HG02623 (cell line): ENCODE results near the gene CELF2.

ENCODE experiments used
- ATAC-seq: cut with Tn5 transposase; IDR thresholded peaks from one replicate; pipeline ENCODE4 v1.9.1; 2021; ENCODE audit warnings: moderate library complexity; ENCODE audit not compliant: unreplicated experiment

CELF2 gene

GRCh38 chr10:11192304-11193000 is 174.8 kb downstream of the CELF2 start:
- no peak for ATAC-seq

- no peak for ATAC-seq
Measured at GRCh38 chr10:11193001-11193551, 175.4 kb downstream of the CELF2 start.

GRCh38 chr10:11194859-11195586 is 177.4 kb downstream of the CELF2 start:
- no peak for ATAC-seq

- ATAC-seq, result no peak
Measured at GRCh38 chr10:11195623-11196022, 178.0 kb downstream of the CELF2 start.

DNA sequence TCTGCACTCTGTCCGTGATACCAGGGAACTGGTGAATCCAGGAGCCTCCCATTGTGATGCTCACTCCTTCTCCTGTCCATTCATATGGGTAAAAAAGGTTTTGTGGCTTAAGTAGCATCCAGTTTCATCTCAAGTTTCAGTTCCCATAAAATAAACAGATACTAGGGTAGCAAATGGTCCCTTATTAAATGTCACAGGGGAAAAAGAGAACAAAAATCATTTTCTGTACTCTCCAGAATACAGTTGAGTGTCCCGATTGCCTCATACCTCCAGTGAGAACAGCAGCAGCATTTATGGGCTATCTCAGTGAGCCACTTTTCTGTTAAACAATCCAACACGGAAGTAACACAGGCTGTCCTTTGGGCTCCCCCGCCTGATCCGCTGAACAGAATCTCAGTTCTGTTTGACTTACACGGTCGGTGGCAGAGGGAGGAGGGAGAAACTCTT is 179.6 kb downstream of the CELF2 start:
- peak; percentile 61 for ATAC-seq

DNA sequence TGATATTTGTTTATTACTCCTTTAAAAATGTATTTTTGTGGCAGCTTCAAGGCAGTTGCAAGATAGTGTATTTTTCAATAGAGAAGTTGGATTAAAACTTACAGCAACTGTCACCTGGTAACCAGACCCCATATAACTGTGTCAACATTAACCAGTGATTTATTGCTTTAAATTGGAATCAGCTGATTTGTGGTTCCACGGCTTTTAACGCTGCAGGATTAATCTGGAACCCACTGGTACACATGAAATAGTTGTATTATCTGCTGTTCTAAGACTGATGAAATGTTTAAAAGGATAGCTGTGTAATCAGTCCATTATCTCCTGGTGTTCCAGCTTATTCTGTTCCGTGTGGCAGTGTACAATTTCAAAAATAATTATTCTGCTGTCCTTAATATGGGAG is 180.2 kb downstream of the CELF2 start:
- no peak for ATAC-seq

- ATAC-seq, result no peak
Measured at GRCh38 chr10:11201911-11202310, 184.2 kb downstream of the CELF2 start.

DNA sequence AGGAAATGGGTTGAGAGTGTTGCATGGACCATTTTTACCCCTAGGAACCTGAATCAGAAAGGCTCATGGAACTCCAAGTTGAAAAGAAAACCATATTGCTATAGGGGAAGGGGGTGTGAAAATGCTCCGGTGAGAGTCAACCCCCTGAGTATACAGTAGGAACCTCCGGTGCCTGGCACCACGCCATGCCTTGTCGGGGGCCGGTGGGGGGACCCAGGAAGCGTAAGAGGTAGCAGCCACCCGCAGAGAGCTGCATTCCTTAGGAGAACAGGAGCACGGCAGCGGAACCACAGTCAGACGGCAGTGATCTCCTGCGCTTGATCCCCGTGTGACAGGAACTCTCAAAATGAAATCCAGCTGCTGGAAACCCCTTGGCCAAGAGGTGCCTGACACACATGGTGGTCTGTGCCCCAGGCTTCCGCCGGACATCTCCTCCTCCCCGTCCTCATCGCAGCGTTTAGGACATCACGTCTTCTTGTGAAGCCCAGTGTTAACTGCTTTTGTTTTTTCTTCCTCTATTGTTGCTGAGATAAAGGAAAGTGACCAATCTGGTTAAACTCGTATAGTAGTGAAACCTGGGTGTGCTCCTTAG is 186.8 kb downstream of the CELF2 start:
- no peak for ATAC-seq

- ATAC-seq, result no peak
Measured at GRCh38 chr10:11205030-11205772, 187.5 kb downstream of the CELF2 start.

GRCh38 chr10:11206676-11207559 is 189.2 kb downstream of the CELF2 start:
- no peak for ATAC-seq

- no peak for ATAC-seq
Measured at GRCh38 chr10:11207560-11207844, 189.8 kb downstream of the CELF2 start.

GRCh38 chr10:11208243-11208642 is 190.6 kb downstream of the CELF2 start:
- ATAC-seq, result no peak

DNA sequence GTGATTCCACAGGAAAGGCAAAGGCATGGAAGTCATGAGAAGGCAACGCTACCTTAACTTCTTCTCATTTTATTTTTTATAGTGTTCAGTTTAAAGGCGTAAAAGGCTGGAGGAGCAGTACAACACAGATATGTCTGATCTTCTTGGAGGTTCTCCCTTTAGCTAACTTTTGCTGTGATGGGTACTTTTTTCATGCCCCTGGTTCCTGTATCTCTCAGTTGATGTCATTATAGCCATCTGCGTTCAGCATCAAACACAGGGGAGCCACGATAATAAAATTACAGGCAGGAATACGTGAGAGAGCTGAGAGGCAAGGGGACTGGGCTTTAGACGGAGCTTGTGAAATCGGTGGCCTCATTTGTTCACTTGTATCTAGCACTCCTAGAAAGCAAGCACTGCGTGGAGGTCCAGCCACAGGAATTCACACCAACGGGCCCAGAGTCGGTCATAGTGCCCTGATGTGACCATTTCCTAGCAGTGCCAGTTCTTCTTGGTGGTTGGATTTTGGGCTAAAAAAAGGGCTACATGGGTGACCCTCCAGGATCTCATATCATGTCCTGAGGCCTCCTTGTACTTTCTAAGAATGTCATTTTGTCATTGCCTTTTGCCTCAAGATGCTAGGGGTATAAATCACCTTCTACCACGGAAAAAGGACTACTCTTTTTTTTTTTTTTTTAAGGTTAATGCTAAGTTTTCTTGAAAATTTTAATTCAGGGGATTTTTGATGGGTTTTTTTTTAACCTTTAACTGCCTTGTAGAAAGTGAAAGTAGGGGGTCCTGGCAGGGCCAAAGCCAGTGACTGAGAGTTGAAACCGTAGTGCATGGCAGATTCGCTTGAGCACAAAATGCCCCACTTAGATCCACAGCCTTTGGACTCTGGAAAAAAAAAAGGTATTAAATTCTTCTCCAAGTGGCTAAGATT is 191.5 kb downstream of the CELF2 start:
- peak; percentile 58 for ATAC-seq

DNA sequence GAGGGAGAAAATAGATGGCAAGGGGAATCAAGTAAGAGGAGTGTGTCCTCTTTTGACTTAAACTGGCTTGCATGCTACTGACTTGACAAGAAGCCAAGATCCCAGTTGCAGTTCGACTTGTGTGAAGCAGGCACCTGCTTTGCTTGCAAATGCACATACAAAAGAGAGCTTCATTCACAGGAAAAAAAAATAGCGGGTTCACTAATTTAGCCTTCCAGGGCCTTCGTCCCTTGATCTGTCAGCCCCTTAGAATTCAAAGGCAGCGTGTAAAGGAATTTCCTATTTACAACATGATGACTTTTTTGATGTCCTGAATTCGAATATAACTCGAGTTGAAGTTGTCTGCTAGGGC is 192.1 kb downstream of the CELF2 start:
- peak; percentile 30 for ATAC-seq

DNA sequence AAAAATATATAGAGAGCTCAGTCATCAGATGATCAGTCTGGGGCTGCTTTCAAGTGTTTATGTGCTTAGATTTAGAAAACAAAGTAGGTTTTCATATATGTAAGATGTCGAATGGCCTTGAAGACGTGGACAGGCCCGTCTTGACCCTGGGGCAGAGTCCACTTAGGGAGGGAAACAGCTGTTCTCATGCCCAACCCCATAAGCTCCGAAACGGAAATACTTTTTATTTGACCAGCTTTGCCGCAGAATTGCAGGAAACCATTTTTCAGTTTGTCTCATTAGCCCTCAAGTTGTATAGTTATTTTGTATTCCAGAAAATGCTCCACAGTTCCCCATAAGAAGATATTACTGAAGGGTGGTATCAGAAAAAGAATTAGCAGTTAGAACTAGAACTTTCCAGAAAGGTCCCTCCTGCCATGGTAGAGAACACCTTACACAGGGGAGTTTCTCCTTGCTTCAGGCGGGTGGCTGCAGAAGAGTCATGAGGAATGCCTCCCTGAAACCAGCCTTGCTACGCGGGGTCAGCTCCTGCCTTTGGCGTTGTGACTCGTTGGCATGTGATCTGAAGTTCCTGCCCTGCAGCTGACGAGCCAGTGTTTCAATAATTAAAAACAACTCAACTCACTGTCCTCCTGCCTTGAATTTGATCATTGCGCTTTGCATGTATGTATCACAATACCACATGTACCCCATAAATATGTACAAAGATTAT is 192.7 kb downstream of the CELF2 start:
- ATAC-seq, result no peak

- no peak for ATAC-seq
Measured at GRCh38 chr10:11212288-11213085, 194.8 kb downstream of the CELF2 start.

- ATAC-seq, result no peak
Measured at GRCh38 chr10:11213137-11213536, 195.5 kb downstream of the CELF2 start.

- no peak for ATAC-seq
Measured at GRCh38 chr10:11214407-11214806, 196.7 kb downstream of the CELF2 start.
